ENCODE measurements around the gene C4orf50.

DNA sequence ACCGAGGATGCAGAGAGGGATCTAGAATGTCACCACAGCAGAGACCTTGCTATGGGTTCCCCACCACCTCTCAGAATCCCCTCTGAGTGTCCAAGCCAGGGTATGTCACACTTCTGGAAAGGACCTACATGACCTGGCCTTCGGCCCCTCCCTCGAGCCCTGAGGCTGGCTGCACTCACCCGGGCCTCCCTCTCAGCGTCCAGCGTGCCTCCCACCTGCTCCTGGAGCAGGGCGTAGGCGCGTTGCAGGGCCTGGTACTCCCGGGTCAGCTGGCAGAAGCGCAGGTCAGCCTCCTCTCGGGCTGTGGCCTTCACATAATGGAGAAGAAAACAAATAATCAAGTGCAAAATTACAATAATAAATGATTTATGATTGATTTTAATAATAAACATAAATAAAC lies 43.9 kb upstream of the C4orf50 start:
- TF ChIP-seq CTCF (IDR thresholded peaks at IDR 0.05): no peak
- TF ChIP-seq POLR2AphosphoS5 (IDR thresholded peaks at IDR 0.05): no peak
